T-cell (primary cell): ENCODE data around the gene SYT7. TPM values are rescaled to one million over a fixed set of nuclear protein-coding genes. Genes with fewer than 3 reads are reported as not detected.

Source experiments
- ATAC-seq, 4 experiments: fragments of 200-7000 bp in 3 of 4; fragments of 150-1000 bp in 1 of 4; cut with Tn5 transposase; replicated peaks in 1 of 4; 1 replicate in 3 of 4; 2 replicates in 1 of 4; pipeline ENCODE4 v1.10.0; 2021; ENCODE audit warnings: moderate library complexity in 3 of 4, mild to moderate bottlenecking in 2 of 4, moderate number of reproducible peaks in 1 of 4
- CTCF ChIA-PET, 2 donors: fragments of 300-600 bp; sonication (Branson Sonifier 250); formaldehyde crosslinking; loops; one replicate each; lab custom pipeline; 2022; ENCODE audit warnings: antibody characterized with exemption in 2 of 2; lab: Charles Lee
- POLR2A ChIA-PET, 2 donors: fragments of 300-600 bp; sonication (Branson Sonifier 250); formaldehyde crosslinking; loops; one replicate each; lab custom pipeline; 2022; ENCODE audit warnings: antibody characterized with exemption in 2 of 2; lab: Charles Lee
- DNase-seq, 35 experiments: peaks; one replicate each; pipeline versions ENCODE4 v3.0.0 to v3.0.0-alpha.2; 2013 to 2023
- H3K27ac ChIP-seq: one replicate; pipeline ENCODE4 v1.5.1; 2013; ENCODE audit warnings: low read length
- H3K27me3 ChIP-seq, 2 experiments: replicated peaks in 1 of 2; 1 replicate in 1 of 2; 2 replicates in 1 of 2; pipeline versions ENCODE4 v1.6.1 to v1.7.0; 2013; ENCODE audit warnings: low read length in 1 of 2, mixed read lengths in 1 of 2; ENCODE audit not compliant: control insufficient read depth in 2 of 2, insufficient read depth in 2 of 2; ENCODE audit errors: extremely low read depth in 1 of 2
- H3K36me3 ChIP-seq, 2 donors: 1 replicate in 1 of 2; 2 replicates in 1 of 2; pipeline versions ENCODE4 v1.6.1 to v1.7.0; 2013; ENCODE audit warnings: low read length in 1 of 2; ENCODE audit not compliant: control insufficient read depth in 2 of 2, insufficient read depth in 1 of 2; ENCODE audit errors: extremely low read depth in 1 of 2
- H3K4me1 ChIP-seq, 2 experiments: 1 replicate in 1 of 2; 2 replicates in 1 of 2; pipeline versions ENCODE4 v1.6.1 to v1.7.0; 2013; ENCODE audit warnings: low read length in 2 of 2, mixed read lengths in 1 of 2; ENCODE audit not compliant: insufficient read depth in 2 of 2, control insufficient read depth in 1 of 2; ENCODE audit errors: extremely low read depth in 1 of 2
- H3K4me3 ChIP-seq, 2 donors: 1 replicate in 1 of 2; 2 replicates in 1 of 2; pipeline versions ENCODE4 v1.5.1 to v1.7.0; 2013; ENCODE audit warnings: mild to moderate bottlenecking in 2 of 2, low read length in 1 of 2, moderate library complexity in 1 of 2; ENCODE audit not compliant: control insufficient read depth in 1 of 2; ENCODE audit errors: extremely low read depth in 1 of 2
- H3K9me3 ChIP-seq: 2 replicates; pipeline ENCODE4 v1.7.0; 2013
- H3K27ac Mint-ChIP-seq, 2 donors: one replicate each; pipeline ENCODE4 v1.8.0; 2020 to 2021; ENCODE audit warnings: mild to moderate bottlenecking in 2 of 2, mixed read lengths in 2 of 2
- H3K27me3 Mint-ChIP-seq, 2 donors: one replicate each; pipeline ENCODE4 v1.8.0; 2021 to 2022; ENCODE audit warnings: mixed read lengths in 2 of 2
- H3K36me3 Mint-ChIP-seq: one replicate; pipeline ENCODE4 v1.8.0; 2021; ENCODE audit warnings: mixed read lengths
- H3K4me1 Mint-ChIP-seq, 3 donors: one replicate each; pipeline ENCODE4 v1.8.0; 2020 to 2022; ENCODE audit warnings: mixed read lengths in 3 of 3, mild to moderate bottlenecking in 1 of 3
- H3K4me3 Mint-ChIP-seq, 3 donors: one replicate each; pipeline ENCODE4 v1.8.0; 2020 to 2022; ENCODE audit warnings: mild to moderate bottlenecking in 3 of 3, mixed read lengths in 3 of 3, moderate library complexity in 3 of 3
- H3K9me3 Mint-ChIP-seq, 3 donors: one replicate each; pipeline ENCODE4 v1.8.0; 2020 to 2022; ENCODE audit warnings: mixed read lengths in 3 of 3
- WGBS: methylation state at CpG from one replicate; pipeline ENCODE4 v1.1.5; 2013; ENCODE audit warnings: missing lambda C conversion rate; ENCODE audit not compliant: insufficient coverage; 5-methylcytosine and 5-hydroxymethylcytosine counted together
- total RNA-seq, 35 experiments: library from RNA in 6 of 35; stranded (reverse) in 6 of 35; fragments of 120-200 nt in 1 of 35; gene quantifications; one replicate each; pipeline versions ENCODE4 v1.2.1 to v1.2.4 and lab custom pipeline; 2013 to 2026

The SYT7 gene
- total RNA-seq, 5 donors from 2014 or later (not counting 1 experiment from before 2014, with no cell fraction given), result 0.19 to 0.26 (median 0.20) TPM; not detected in 2

- no peaks in the 10 kb centered on the region for H3K4me1 ChIP-seq
- no peak overlapping the region for H3K4me3 Mint-ChIP-seq
- H3K4me3 ChIP-seq, result no peak overlapping the region
- no peak for DNase-seq
- no peaks in the 10 kb centered on the region for H3K9me3 ChIP-seq
- ChIA-PET POLR2A (interaction anchor here in 1 of 2 donors (0.6 kb wide), 1 partner anchor 30 kb away, joined by 9 read pairs; no protein-coding TSS in a partner anchor), CTCF (no interaction called here)
- no peak overlapping the region for H3K27ac Mint-ChIP-seq
- no peak overlapping the region for H3K27ac ChIP-seq
- WGBS, result 80% methylated on average over 18 of the region's 19 CpGs
- H3K27me3 ChIP-seq, result peaks cover 0 to 67% of the 10 kb centered on the region in 2 experiments
- H3K9me3 Mint-ChIP-seq, result peaks cover 0 to 3% (median 0%) of the 10 kb centered on the region in 3 donors
- H3K27me3 Mint-ChIP-seq, result peaks cover 27 to 31% of the 10 kb centered on the region in 2 donors
- no peak for ATAC-seq
- H3K36me3 Mint-ChIP-seq, result no peaks in the 10 kb centered on the region
- H3K4me1 Mint-ChIP-seq, result peaks cover 0 to 10% (median 1%) of the 10 kb centered on the region in 3 donors
- H3K36me3 ChIP-seq, result no peaks in the 10 kb centered on the region
Observed at GRCh38 chr11:61547246-61547645, 33.6 kb downstream of the SYT7 start.

GRCh38 chr11:61546663-61547062, 34.2 kb downstream of the SYT7 start:
- peaks cover 0 to 10% (median 1%) of the 10 kb centered on the region in 3 donors for H3K4me1 Mint-ChIP-seq
- Histone ChIP-seq H3K27me3 (peaks cover 0 to 65% of the 10 kb centered on the region in 2 experiments), H3K9me3 (no peaks in the 10 kb centered on the region), H3K4me3 (no peak overlapping the region), H3K27ac (no peak overlapping the region), H3K36me3 (no peaks in the 10 kb centered on the region), H3K4me1 (no peaks in the 10 kb centered on the region)
- 32% methylated on average over 15 of the region's 20 CpGs for WGBS
- ATAC-seq, result no peak
- no peaks in the 10 kb centered on the region for H3K36me3 Mint-ChIP-seq
- ChIA-PET POLR2A (no interaction called here), CTCF (no interaction called here)
- DNase-seq, result no peak
- no peak overlapping the region for H3K4me3 Mint-ChIP-seq
- H3K9me3 Mint-ChIP-seq, result peaks cover 0 to 3% (median 0%) of the 10 kb centered on the region in 3 donors
- H3K27me3 Mint-ChIP-seq, result peaks cover 28 to 34% of the 10 kb centered on the region in 2 donors
- H3K27ac Mint-ChIP-seq, result no peak overlapping the region

GRCh38 chr11:61545921-61546320, 35.0 kb downstream of the SYT7 start:
- no peaks in the 10 kb centered on the region for H3K4me1 ChIP-seq
- ATAC-seq, result no peak
- H3K36me3 ChIP-seq, result no peaks in the 10 kb centered on the region
- H3K9me3 Mint-ChIP-seq, result peaks cover 0 to 3% (median 0%) of the 10 kb centered on the region in 3 donors
- POLR2A ChIA-PET, result no interaction called here
- no peak overlapping the region for H3K4me3 ChIP-seq
- WGBS, result 96% methylated on average over 21 of the region's 32 CpGs
- H3K4me1 Mint-ChIP-seq, result peaks cover 0 to 10% (median 1%) of the 10 kb centered on the region in 3 donors
- no peak overlapping the region for H3K27ac ChIP-seq
- H3K27me3 ChIP-seq, result peaks cover 0 to 62% of the 10 kb centered on the region in 2 experiments
- no peak for DNase-seq
- H3K9me3 ChIP-seq, result no peaks in the 10 kb centered on the region
- no peaks in the 10 kb centered on the region for H3K36me3 Mint-ChIP-seq
- H3K27me3 Mint-ChIP-seq, result peaks cover 34 to 36% of the 10 kb centered on the region in 2 donors
- CTCF ChIA-PET, result no interaction called here
- H3K4me3 Mint-ChIP-seq, result no peak overlapping the region
- no peak overlapping the region for H3K27ac Mint-ChIP-seq

DNA sequence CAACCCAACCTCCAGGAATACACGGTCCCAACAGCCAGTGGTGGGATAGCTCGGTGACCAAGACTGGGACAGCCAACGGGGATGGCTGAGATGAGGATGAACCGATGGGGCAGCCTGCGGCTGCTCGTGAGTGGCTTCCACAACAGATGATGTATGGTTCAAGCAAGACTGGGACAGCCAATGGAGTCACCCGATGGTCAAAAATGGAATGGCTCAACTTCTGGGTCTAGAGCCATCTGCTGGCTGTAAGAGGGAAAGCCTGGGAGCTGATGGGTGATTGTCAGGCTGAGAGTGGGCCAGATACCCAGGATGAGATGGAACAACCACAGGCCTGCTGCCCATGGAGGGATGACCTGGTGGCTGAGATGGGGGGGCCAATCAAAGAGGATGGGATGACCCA, 35.5 kb downstream of the SYT7 start:
- H3K27ac Mint-ChIP-seq, result peak overlapping the region in 1 of 2 donors; percentile 15
- DNase-seq (no peak), ATAC-seq (no peak)
- H3K36me3 Mint-ChIP-seq, result no peaks in the 10 kb centered on the region
- Histone ChIP-seq H3K27ac (no peak overlapping the region), H3K4me1 (no peaks in the 10 kb centered on the region), H3K4me3 (no peak overlapping the region), H3K27me3 (peaks cover 0 to 62% of the 10 kb centered on the region in 2 experiments), H3K36me3 (no peaks in the 10 kb centered on the region), H3K9me3 (no peaks in the 10 kb centered on the region)
- no peak overlapping the region for H3K4me3 Mint-ChIP-seq
- ChIA-PET POLR2A (no interaction called here), CTCF (no interaction called here)
- 98% methylated on average over 6 of the region's 7 CpGs for WGBS
- H3K4me1 Mint-ChIP-seq, result peaks cover 0 to 10% (median 1%) of the 10 kb centered on the region in 3 donors
- peaks cover 31 to 38% of the 10 kb centered on the region in 2 donors for H3K27me3 Mint-ChIP-seq
- peaks cover 0 to 3% (median 0%) of the 10 kb centered on the region in 3 donors for H3K9me3 Mint-ChIP-seq

DNA sequence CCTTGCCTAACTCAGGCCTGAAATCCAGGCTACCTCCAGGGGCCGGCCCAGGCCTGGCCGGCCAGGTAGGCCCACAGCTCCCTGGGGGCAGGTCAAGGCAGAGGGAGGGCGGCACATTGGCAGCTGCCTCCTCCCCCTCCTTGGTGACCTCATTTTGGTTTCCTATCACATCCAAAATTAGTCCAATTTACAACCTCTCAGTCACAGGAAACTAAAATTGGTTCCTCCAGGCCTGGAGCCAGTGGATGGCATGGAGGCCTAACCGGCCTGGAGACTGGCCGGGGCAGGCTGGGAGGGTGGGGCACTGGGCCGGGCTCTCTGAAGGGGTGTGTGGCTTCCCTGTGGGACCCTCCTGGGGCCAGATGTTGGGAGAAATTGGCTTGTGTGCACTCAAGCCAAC, 36.4 kb downstream of the SYT7 start:
- Mint-ChIP-seq H3K27me3 (peaks cover 35 to 39% of the 10 kb centered on the region in 2 donors), H3K27ac (no peak overlapping the region), H3K36me3 (no peaks in the 10 kb centered on the region), H3K4me1 (peaks cover 0 to 10% (median 1%) of the 10 kb centered on the region in 3 donors), H3K4me3 (no peak overlapping the region), H3K9me3 (peaks cover 0 to 3% (median 0%) of the 10 kb centered on the region in 3 donors)
- H3K4me3 ChIP-seq, result no peak overlapping the region
- CTCF ChIA-PET, result no interaction called here
- WGBS, result 81% methylated on average over 6 of the region's 6 CpGs
- H3K27ac ChIP-seq, result no peak overlapping the region
- ATAC-seq (no peak), DNase-seq (no peak)
- no peaks in the 10 kb centered on the region for H3K36me3 ChIP-seq
- POLR2A ChIA-PET, result no interaction called here
- H3K4me1 ChIP-seq, result no peaks in the 10 kb centered on the region
- H3K9me3 ChIP-seq, result no peaks in the 10 kb centered on the region
- peaks cover 0 to 57% of the 10 kb centered on the region in 2 experiments for H3K27me3 ChIP-seq

- peaks cover 0 to 3% (median 0%) of the 10 kb centered on the region in 3 donors for H3K9me3 Mint-ChIP-seq
- H3K36me3 Mint-ChIP-seq, result no peaks in the 10 kb centered on the region
- H3K9me3 ChIP-seq, result no peaks in the 10 kb centered on the region
- no peak for ATAC-seq
- no peaks in the 10 kb centered on the region for H3K36me3 ChIP-seq
- H3K4me1 ChIP-seq, result no peaks in the 10 kb centered on the region
- no peak overlapping the region for H3K27ac Mint-ChIP-seq
- POLR2A ChIA-PET, result no interaction called here
- WGBS, result no CpG with 5 or more reads among the region's 4 CpGs
- peaks cover 0 to 10% (median 1%) of the 10 kb centered on the region in 3 donors for H3K4me1 Mint-ChIP-seq
- no peak overlapping the region for H3K27ac ChIP-seq
- H3K4me3 Mint-ChIP-seq, result no peak overlapping the region
- peaks cover 35 to 44% of the 10 kb centered on the region in 2 donors for H3K27me3 Mint-ChIP-seq
- CTCF ChIA-PET, result no interaction called here
- no peak overlapping the region for H3K4me3 ChIP-seq
- DNase-seq, result no peak
- H3K27me3 ChIP-seq, result peaks cover 0 to 52% of the 10 kb centered on the region in 2 experiments
Observed at GRCh38 chr11:61543606-61544306, 37.1 kb downstream of the SYT7 start.
